ENCODE measurements around the gene UGGT1. TPM values are rescaled to one million over a fixed set of nuclear protein-coding genes. Genes with fewer than 3 reads are reported as not detected.

UGGT1 gene
- polyA plus RNA-seq, 2 of the 4 experiments (the other 2 are of a cell fraction), result 24.2 to 56.4 TPM

DNA sequence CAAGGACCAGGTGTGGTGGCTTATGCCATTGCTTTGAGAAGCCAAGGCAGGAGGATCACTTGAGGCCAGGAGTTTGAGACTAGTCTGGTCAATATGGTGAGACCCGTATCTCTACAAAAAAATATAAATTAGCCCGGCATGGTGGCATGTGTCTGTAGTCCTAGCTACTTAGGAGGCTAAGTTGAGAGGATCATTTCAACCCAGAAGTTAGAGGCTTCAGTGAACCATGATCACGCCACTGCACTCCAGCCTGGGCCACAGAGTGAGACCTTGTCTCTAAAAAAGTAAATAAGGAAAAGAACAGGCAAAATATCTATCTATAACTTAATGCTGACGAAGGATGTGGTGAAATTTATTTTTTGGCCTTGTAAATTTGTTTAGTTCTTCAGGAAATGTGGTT, 78.1 kb downstream of the UGGT1 start:
- WGBS (ENCODE audit: missing lambda C conversion rate), result 96% methylated on average over 4 of the region's 4 CpGs
- POLR2A ChIA-PET, result no interaction called here
- no peaks in the 10 kb centered on the region for H3K9me3 ChIP-seq
- ATAC-seq, result no peak
- H3K4me2 ChIP-seq, result no peak overlapping the region
- CTCF ChIA-PET, result no interaction called here
- no peaks in the 10 kb centered on the region for H3K4me1 ChIP-seq
- DNase-seq (ENCODE audit: low read depth in 1 of 2, low spot score in 1 of 2), result no peak
- H3K4me3 ChIP-seq, result no peak overlapping the region
- H3K27ac ChIP-seq, result no peak overlapping the region
- no peak for TF ChIP-seq HEYL (CRISPR knock-in tag; IDR thresholded peaks at IDR 0.05)
- no peak for TF ChIP-seq HES2 (IDR thresholded peaks at IDR 0.05)
- TF ChIP-seq, protein P1, sequence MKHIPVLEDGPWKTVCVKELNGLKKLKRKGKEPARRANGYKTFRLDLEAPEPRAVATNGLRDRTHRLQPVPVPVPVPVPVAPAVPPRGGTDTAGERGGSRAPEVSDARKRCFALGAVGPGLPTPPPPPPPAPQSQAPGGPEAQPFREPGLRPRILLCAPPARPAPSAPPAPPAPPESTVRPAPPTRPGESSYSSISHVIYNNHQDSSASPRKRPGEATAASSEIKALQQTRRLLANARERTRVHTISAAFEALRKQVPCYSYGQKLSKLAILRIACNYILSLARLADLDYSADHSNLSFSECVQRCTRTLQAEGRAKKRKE (CRISPR knock-in tag; IDR thresholded peaks at IDR 0.05; ENCODE audit: low read depth), result no peak
- TF ChIP-seq POLR2AphosphoS2 (conservative IDR thresholded peaks at IDR 0.05; ENCODE audit: low read length), result no peak
- TF ChIP-seq, protein P2, sequence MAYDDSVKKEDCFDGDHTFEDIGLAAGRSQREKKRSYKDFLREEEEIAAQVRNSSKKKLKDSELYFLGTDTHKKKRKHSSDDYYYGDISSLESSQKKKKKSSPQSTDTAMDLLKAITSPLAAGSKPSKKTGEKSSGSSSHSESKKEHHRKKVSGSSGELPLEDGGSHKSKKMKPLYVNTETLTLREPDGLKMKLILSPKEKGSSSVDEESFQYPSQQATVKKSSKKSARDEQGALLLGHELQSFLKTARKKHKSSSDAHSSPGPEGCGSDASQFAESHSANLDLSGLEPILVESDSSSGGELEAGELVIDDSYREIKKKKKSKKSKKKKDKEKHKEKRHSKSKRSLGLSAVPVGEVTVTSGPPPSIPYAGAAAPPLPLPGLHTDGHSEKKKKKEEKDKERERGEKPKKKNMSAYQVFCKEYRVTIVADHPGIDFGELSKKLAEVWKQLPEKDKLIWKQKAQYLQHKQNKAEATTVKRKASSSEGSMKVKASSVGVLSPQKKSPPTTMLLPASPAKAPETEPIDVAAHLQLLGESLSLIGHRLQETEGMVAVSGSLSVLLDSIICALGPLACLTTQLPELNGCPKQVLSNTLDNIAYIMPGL (CRISPR knock-in tag; IDR thresholded peaks at IDR 0.05; ENCODE audit: borderline replicate concordance), result no peak
- TF ChIP-seq, protein P3, sequence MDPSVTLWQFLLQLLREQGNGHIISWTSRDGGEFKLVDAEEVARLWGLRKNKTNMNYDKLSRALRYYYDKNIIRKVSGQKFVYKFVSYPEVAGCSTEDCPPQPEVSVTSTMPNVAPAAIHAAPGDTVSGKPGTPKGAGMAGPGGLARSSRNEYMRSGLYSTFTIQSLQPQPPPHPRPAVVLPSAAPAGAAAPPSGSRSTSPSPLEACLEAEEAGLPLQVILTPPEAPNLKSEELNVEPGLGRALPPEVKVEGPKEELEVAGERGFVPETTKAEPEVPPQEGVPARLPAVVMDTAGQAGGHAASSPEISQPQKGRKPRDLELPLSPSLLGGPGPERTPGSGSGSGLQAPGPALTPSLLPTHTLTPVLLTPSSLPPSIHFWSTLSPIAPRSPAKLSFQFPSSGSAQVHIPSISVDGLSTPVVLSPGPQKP (IDR thresholded peaks at IDR 0.05; ENCODE audit: low read depth, low read length), result no peak
- no peak for TF ChIP-seq RNF2 (IDR thresholded peaks at IDR 0.05; ENCODE audit: borderline replicate concordance, low read depth)
- TF ChIP-seq FOSB (CRISPR knock-in tag; IDR thresholded peaks at IDR 0.05), result no peak
- TF ChIP-seq NFE2L2 (conservative IDR thresholded peaks at IDR 0.05; ENCODE audit: low read length), result no peak
- no peak for TF ChIP-seq FOXS1 (CRISPR knock-in tag; IDR thresholded peaks at IDR 0.05)
- no peak for TF ChIP-seq MAX (IDR thresholded peaks at IDR 0.05)
- TF ChIP-seq NR3C1 (IDR thresholded peaks at IDR 0.05), result no peak
- TF ChIP-seq TP53 (CRISPR knock-in tag; IDR thresholded peaks at IDR 0.05), result no peak
- TF ChIP-seq EP300 (IDR thresholded peaks at IDR 0.05), result no peak
- no peak for TF ChIP-seq JUN (IDR thresholded peaks at IDR 0.05)
- FAIRE-seq, result no peak

- FAIRE-seq, result no peak
Observed at GRCh38 chr2:128169497-128169896, 78.5 kb downstream of the UGGT1 start.

GRCh38 chr2:128169933-128170709, 79.1 kb downstream of the UGGT1 start:
- CTCF ChIA-PET, result interaction anchor here (0.7 kb wide), 1 partner anchor 107 kb away, joined by 3 read pairs; no protein-coding TSS in a partner anchor
- 69% methylated on average over 4 of the region's 4 CpGs for WGBS (ENCODE audit: missing lambda C conversion rate)
- H3K27ac ChIP-seq, result no peak overlapping the region
- H3K4me2 ChIP-seq, result no peak overlapping the region
- no peak overlapping the region for H3K4me3 ChIP-seq
- FAIRE-seq (no peak), DNase-seq (ENCODE audit: low read depth in 1 of 2, low spot score in 1 of 2) (no peak), ATAC-seq (no peak)
- POLR2A ChIA-PET, result no interaction called here
- H3K4me1 ChIP-seq, result no peaks in the 10 kb centered on the region
- H3K9me3 ChIP-seq, result no peaks in the 10 kb centered on the region
- TF ChIP-seq NPAS2 (CRISPR knock-in tag; IDR thresholded peaks at IDR 0.05; ENCODE audit: borderline replicate concordance), result no peak
- no peak for TF ChIP-seq HDAC2 (IDR thresholded peaks at IDR 0.05)
- no peak for TF ChIP-seq RNF2 (IDR thresholded peaks at IDR 0.05; ENCODE audit: borderline replicate concordance, low read depth)
- no peak for TF ChIP-seq ESRRA (IDR thresholded peaks at IDR 0.05; ENCODE audit: borderline replicate concordance, low read length)
- TF ChIP-seq CHD2 (IDR thresholded peaks at IDR 0.05; ENCODE audit: low read length, partially characterized antibody), result no peak
- no peak for TF ChIP-seq ZSCAN20 (CRISPR knock-in tag; IDR thresholded peaks at IDR 0.05)
- no peak for TF ChIP-seq HOXB13 (CRISPR knock-in tag; IDR thresholded peaks at IDR 0.05; ENCODE audit: low read depth)
- TF ChIP-seq, protein P1 (CRISPR knock-in tag; IDR thresholded peaks at IDR 0.05; ENCODE audit: low read depth), result no peak
- TF ChIP-seq EP300 (IDR thresholded peaks at IDR 0.05), result no peak
- TF ChIP-seq, protein P4, sequence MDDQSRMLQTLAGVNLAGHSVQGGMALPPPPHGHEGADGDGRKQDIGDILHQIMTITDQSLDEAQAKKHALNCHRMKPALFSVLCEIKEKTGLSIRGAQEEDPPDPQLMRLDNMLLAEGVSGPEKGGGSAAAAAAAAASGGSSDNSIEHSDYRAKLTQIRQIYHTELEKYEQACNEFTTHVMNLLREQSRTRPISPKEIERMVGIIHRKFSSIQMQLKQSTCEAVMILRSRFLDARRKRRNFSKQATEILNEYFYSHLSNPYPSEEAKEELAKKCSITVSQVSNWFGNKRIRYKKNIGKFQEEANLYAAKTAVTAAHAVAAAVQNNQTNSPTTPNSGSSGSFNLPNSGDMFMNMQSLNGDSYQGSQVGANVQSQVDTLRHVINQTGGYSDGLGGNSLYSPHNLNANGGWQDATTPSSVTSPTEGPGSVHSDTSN (IDR thresholded peaks at IDR 0.05), result no peak
- no peak for TF ChIP-seq POLR2A (IDR thresholded peaks at IDR 0.05; ENCODE audit: low read length)
- TF ChIP-seq ZFP36 (IDR thresholded peaks at IDR 0.05; ENCODE audit: borderline replicate concordance, partially characterized antibody), result no peak
- no peak for TF ChIP-seq SREBF2 (IDR thresholded peaks at IDR 0.05)
- TF ChIP-seq ZC3H11A (IDR thresholded peaks at IDR 0.05), result no peak
- TF ChIP-seq HOXB5 (CRISPR knock-in tag; IDR thresholded peaks at IDR 0.05), result no peak
- no peak for TF ChIP-seq PHF8 (IDR thresholded peaks at IDR 0.05; ENCODE audit: borderline replicate concordance, low read depth)

More at GRCh38 chr2:128169497-128169896, 78.5 kb downstream of the UGGT1 start:
- Histone ChIP-seq H3K9me3 (no peaks in the 10 kb centered on the region), H3K4me2 (no peak overlapping the region), H3K4me1 (no peaks in the 10 kb centered on the region), H3K4me3 (no peak overlapping the region), H3K27ac (no peak overlapping the region)
- CTCF ChIA-PET, result no interaction called here
- ATAC-seq (no peak), DNase-seq (ENCODE audit: low read depth in 1 of 2, low spot score in 1 of 2) (no peak)
- 93% methylated on average over 3 of the region's 3 CpGs for WGBS (ENCODE audit: missing lambda C conversion rate)
- TF ChIP-seq EHMT2 (IDR thresholded peaks at IDR 0.05; ENCODE audit: low read depth) (no peak), NR3C1 (IDR thresholded peaks at IDR 0.05) (no peak)
- POLR2A ChIA-PET, result no interaction called here

All from A549 (cell line).